ENCODE measurements around the gene AGFG2.
A peak's percentile ranks its signal among the peaks of the same experiment; 100 is the strongest.
"Not testable (repeated sequence)": the region's sequence is repeated elsewhere in the genome, so short reads cannot be mapped to it uniquely, and the experiment has no call there.

The AGFG2 gene

GRCh38 chr7:100496509-100496908 is 42.5 kb upstream of the AGFG2 start:
- H3K4me3 ChIP-seq (ENCODE audit: low read depth, low read length) = no peak overlapping the region

DNA sequence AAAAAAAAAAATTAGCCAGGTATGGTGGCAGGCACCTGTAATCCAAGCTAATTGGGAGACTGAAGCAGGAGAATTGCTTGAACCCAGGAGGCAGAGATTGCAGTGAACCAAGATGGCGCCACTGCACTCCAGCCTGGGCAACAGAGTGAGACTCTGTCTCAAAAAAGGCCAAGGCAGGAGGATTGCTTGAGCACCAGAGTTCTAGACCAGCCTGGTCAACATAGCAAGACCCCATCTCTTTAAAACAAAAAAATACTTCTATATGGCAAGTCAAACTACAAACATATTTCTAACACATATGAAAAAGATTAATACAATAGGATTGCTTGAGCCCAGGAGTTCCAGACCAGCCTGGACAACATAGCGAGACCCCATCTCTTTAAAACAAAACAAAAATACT is 38.3 kb upstream of the AGFG2 start:
- H3K4me3 ChIP-seq (ENCODE audit: low read depth, low read length); DNase-seq (ENCODE audit: low read depth, low spot score); in situ Hi-C loops (cut with HindIII; ENCODE audit: low sequenced_read_pairs): not testable (repeated sequence)

More at GRCh38 chr7:100496509-100496908, 42.5 kb upstream of the AGFG2 start:
- DNase-seq (ENCODE audit: low read depth, low spot score) = no peak
- in situ Hi-C loops (cut with HindIII; ENCODE audit: low sequenced_read_pairs) = no loop called here
- TF ChIP-seq CTCF (IDR thresholded peaks at IDR 0.05; ENCODE audit: low read depth, low read length) = no peak

DNA sequence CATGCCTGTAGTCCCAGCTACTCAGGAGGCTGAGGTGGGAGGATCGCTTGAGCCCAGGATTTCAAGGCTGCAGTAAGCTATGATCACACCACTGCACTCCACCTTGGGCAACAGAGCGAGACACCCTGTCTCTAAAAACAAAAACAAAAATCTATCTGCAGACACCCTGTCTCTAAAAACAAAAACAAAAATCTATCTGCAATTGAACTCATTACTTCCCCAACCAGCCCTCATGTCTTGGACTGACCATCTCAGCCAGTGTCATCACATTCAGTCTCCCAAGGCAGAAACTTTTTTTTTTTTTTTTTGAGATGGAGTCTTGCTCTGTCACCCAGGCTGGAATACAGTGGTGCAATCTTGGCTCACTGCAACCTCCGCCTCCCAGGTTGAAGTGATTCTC is 35.0 kb upstream of the AGFG2 start:
- H3K4me3 ChIP-seq (ENCODE audit: low read depth, low read length); DNase-seq (ENCODE audit: low read depth, low spot score); in situ Hi-C loops (cut with HindIII; ENCODE audit: low sequenced_read_pairs): not testable (repeated sequence)

DNA sequence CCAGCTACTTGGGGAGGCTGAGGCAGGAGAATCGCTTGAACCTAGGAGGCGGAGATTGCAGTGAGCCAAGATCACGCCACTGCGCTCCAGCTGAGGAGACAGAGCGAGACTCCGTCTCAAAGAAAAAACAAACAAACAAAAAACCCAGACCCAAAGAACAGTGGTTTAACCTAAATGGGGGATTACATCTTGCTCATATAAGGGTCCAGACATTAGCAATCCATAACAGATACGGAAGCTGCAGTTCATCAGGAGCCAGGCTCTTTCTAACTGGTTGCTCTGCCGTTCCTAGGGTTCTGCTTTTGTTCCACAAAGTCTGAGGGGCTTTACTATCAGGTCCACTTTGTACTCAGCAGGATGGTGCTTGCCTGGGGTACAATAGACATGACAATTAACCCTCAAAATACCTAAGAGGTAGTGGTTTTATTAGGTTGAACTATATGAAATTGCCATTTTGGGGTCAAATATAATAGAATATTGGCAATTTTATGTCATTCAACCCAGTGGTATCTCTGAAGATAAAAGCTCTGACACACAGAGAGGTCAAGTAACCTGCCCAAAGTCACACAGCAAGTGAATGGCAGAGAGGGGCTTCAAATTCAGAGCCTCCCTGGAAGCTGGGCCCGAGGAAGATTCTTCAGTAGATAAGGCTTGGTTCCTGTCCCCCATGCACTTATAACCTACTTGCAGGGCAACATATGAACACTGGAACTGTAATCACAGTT is 34.0 kb upstream of the AGFG2 start:
- no peak for DNase-seq (ENCODE audit: low read depth, low spot score)
- no peak overlapping the region for H3K4me3 ChIP-seq (ENCODE audit: low read depth, low read length)
- TF ChIP-seq CTCF (IDR thresholded peaks at IDR 0.05; ENCODE audit: low read depth, low read length) = no peak
- in situ Hi-C loops (cut with HindIII; ENCODE audit: low sequenced_read_pairs) = no loop called here

GRCh38 chr7:100506356-100506923 is 32.6 kb upstream of the AGFG2 start:
- DNase-seq (ENCODE audit: low read depth, low spot score) = no peak
- no peak overlapping the region for H3K4me3 ChIP-seq (ENCODE audit: low read depth, low read length)
- in situ Hi-C loops (cut with HindIII; ENCODE audit: low sequenced_read_pairs) = no loop called here
- TF ChIP-seq CTCF (IDR thresholded peaks at IDR 0.05; ENCODE audit: low read depth, low read length) = no peak

DNA sequence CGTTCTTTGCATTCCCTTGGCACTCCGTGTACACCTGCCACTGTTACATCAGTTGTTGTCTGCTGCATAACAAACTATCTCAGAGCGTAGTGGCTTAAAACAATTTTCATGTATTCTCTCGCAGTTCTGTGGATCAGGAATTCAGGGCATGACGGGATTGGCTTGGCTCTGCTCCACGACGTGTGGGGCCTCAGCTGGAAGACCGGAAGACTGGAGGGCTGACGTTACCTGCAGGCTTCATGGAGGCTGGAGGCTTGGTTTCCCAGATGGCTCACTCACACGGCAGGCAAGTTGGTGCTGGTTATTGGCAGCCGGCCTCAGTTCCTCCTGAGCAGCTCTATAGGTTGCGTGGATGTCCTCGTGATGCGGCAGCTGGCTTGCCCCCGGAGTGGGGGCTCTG is 29.8 kb upstream of the AGFG2 start:
- no peak for TF ChIP-seq CTCF (IDR thresholded peaks at IDR 0.05; ENCODE audit: low read depth, low read length)
- no peak overlapping the region for H3K4me3 ChIP-seq (ENCODE audit: low read depth, low read length)
- DNase-seq (ENCODE audit: low read depth, low spot score) = peak; percentile 79
- in situ Hi-C loops (cut with HindIII; ENCODE audit: low sequenced_read_pairs) = no loop called here

DNA sequence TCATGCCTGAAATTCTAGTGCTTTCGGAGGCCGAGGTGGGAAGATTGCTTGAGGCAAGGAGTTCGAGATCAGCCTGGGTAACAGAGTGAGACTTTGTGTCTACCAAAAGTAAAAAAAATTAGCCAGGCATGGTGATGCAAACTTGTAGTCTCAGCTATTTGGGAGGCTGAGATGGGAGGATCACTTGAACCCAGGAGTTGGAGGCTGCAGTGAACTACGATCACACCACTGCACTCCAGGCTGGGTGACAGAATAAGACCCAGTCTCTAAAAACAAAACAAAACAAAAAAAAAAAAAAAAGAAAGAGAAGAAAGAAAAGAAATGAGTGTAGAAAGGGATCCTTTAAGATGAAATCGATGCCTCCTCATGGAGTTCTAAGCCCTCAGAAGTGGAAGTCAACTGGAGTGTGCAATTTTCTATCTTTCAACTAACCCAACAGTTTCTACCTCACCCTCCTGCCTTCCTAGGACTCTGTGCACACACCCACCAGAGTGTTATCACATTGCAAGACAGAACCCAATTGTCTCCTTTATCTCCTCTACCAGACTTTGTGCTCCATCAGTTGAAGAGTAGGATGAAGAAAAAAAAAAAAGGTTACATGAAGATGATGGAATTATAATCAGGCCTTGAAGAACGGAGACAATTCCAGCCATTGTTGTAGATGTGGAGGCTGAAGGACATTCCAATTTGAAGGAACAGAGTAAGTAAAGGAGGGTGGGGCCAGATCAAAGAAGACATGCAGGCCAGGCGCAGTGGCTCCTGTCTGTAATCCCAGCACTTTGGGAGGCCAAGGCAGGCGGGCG is 28.4 kb upstream of the AGFG2 start:
- in situ Hi-C loops (cut with HindIII; ENCODE audit: low sequenced_read_pairs) = no loop called here

More for the DNA sequence above, 28.4 kb upstream of the AGFG2 start:
- H3K4me3 ChIP-seq (ENCODE audit: low read depth, low read length) = no peak overlapping the region
- no peak for TF ChIP-seq CTCF (IDR thresholded peaks at IDR 0.05; ENCODE audit: low read depth, low read length)
- DNase-seq (ENCODE audit: low read depth, low spot score) = no peak

Data from astrocyte of the spinal cord (primary cell).